PC-3 (cell line): ENCODE measurements around the gene EPB41L4B.

Experiments
- EZH2phosphoT487 ChIP-seq: fragments of 300-600 bp; sonication (generic); IDR thresholded peaks from 2 replicates; pipeline ENCODE4 v1.6.1; 2018; ENCODE audit warnings: mild to moderate bottlenecking, antibody characterized with exemption, low read length, borderline replicate concordance
- TF ChIP-seq, protein P1 (sequence below): fragments of 300-600 bp; sonication (generic); conservative IDR thresholded peaks from 2 replicates; pipeline ENCODE4 v1.5.1; 2017; ENCODE audit warnings: antibody characterized with exemption, low read depth, mild to moderate bottlenecking, low read length

DNA sequence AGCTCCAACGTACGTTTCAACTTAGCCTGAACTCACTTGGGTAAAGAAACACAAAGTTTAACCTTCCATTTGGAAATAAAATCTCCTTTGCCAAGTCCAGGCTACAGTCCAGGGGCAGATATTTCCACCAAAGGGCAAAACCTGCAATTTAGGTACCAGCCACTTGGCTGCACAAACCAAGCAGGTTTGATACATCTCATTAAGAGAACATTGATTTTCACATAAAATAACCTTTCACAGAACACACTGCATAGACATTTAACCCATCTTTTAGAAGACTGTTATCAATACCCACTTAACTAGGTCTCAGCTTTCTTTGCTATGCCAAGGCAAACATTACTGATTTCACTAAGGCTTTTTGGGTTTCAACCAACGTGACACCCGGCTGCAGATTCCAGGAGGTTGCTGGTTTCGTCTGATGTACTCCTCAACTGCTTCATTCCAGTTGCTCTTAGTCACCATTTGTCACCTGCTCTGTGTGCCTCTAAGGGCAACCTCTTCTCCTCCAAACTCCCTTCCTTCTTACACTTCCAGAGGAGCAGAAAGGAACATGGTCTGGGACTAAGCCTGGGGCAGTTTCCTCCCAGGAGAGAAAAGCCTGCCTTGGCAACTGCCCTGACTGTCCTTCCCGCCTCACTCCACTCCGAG is 67.1 kb downstream of the EPB41L4B start:
- TF ChIP-seq, protein P1, sequence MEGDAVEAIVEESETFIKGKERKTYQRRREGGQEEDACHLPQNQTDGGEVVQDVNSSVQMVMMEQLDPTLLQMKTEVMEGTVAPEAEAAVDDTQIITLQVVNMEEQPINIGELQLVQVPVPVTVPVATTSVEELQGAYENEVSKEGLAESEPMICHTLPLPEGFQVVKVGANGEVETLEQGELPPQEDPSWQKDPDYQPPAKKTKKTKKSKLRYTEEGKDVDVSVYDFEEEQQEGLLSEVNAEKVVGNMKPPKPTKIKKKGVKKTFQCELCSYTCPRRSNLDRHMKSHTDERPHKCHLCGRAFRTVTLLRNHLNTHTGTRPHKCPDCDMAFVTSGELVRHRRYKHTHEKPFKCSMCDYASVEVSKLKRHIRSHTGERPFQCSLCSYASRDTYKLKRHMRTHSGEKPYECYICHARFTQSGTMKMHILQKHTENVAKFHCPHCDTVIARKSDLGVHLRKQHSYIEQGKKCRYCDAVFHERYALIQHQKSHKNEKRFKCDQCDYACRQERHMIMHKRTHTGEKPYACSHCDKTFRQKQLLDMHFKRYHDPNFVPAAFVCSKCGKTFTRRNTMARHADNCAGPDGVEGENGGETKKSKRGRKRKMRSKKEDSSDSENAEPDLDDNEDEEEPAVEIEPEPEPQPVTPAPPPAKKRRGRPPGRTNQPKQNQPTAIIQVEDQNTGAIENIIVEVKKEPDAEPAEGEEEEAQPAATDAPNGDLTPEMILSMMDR = no peak; the same call in 1 of the 2 replicates
- TF ChIP-seq EZH2phosphoT487 = no peak
